Measurements from ENCODE around the gene STARD8. TPM values are rescaled to one million over a fixed set of nuclear protein-coding genes. Genes with fewer than 3 reads are reported as not detected.
"Not testable (repeated sequence)": the region's sequence is repeated elsewhere in the genome, so short reads cannot be mapped to it uniquely, and the experiment has no call there.

STARD8 gene
- polyA plus RNA-seq, 1 experiment, result 1.3 TPM

GRCh38 chrX:68728186-68728585, 80.7 kb downstream of the STARD8 start:
- Histone ChIP-seq H3K27me3 (ENCODE audit: control insufficient read depth, insufficient read depth, low read length) (no peaks in the 10 kb centered on the region), H3K4me3 (ENCODE audit: low read depth, low read length) (no peak overlapping the region), H3K9me3 (ENCODE audit: control insufficient read depth, insufficient read depth, low read length) (no peaks in the 10 kb centered on the region), H3K27ac (ENCODE audit: low read depth, low read length) (no peak overlapping the region)
- ChIA-PET CTCF (no interaction called here), POLR2A (no interaction called here)
- TF ChIP-seq, protein P1, sequence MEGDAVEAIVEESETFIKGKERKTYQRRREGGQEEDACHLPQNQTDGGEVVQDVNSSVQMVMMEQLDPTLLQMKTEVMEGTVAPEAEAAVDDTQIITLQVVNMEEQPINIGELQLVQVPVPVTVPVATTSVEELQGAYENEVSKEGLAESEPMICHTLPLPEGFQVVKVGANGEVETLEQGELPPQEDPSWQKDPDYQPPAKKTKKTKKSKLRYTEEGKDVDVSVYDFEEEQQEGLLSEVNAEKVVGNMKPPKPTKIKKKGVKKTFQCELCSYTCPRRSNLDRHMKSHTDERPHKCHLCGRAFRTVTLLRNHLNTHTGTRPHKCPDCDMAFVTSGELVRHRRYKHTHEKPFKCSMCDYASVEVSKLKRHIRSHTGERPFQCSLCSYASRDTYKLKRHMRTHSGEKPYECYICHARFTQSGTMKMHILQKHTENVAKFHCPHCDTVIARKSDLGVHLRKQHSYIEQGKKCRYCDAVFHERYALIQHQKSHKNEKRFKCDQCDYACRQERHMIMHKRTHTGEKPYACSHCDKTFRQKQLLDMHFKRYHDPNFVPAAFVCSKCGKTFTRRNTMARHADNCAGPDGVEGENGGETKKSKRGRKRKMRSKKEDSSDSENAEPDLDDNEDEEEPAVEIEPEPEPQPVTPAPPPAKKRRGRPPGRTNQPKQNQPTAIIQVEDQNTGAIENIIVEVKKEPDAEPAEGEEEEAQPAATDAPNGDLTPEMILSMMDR (IDR thresholded peaks at IDR 0.05; ENCODE audit: low read depth, low read length), result no peak
- DNase-seq (ENCODE audit: low read depth, low spot score), result no peak

DNA sequence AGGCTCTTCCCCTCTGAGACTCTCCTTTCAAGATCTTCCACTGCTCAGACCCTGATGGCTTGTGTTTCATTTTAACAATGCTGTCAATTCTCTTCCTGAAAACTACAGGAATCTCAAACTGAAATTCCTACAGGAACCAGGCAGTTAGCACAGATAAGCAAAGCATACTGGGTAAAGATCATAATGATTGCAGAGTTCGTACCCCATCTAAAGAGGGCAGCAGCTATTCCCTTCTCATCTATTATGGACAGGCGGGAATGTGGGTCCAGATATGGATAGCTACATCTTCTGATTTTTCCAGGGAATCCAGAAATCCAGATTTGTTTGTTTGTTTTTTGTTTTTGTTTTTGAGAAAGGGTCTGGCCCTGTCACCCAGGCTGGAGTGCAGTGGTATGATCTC, 83.8 kb downstream of the STARD8 start:
- TF ChIP-seq, protein P1 (IDR thresholded peaks at IDR 0.05; ENCODE audit: low read depth, low read length), result no peak
- Histone ChIP-seq H3K27me3 (ENCODE audit: control insufficient read depth, insufficient read depth, low read length) (no peaks in the 10 kb centered on the region), H3K27ac (ENCODE audit: low read depth, low read length) (no peak overlapping the region), H3K4me3 (ENCODE audit: low read depth, low read length) (no peak overlapping the region), H3K9me3 (ENCODE audit: control insufficient read depth, insufficient read depth, low read length) (no peaks in the 10 kb centered on the region)
- ChIA-PET CTCF (interaction anchor here (1.1 kb wide), 1 partner anchor 131 kb away, joined by 3 read pairs; no protein-coding TSS in a partner anchor), POLR2A (no interaction called here)
- no peak for DNase-seq (ENCODE audit: low read depth, low spot score)

- no peaks in the 10 kb centered on the region for H3K9me3 ChIP-seq (ENCODE audit: control insufficient read depth, insufficient read depth, low read length)
- ChIA-PET POLR2A (interaction anchor here (0.8 kb wide), 1 partner anchor 96 kb away, joined by 3 read pairs; the partner anchor contains the start of gene EFNB1), CTCF (interaction anchor here (0.5 to 2.8 kb wide), 10 partner anchors 10 to 655 kb away, joined by 3 to 21 read pairs (median 4); no protein-coding TSS in a partner anchor)
- H3K27me3 ChIP-seq (ENCODE audit: control insufficient read depth, insufficient read depth, low read length), result no peaks in the 10 kb centered on the region
- TF ChIP-seq, protein P1 (IDR thresholded peaks at IDR 0.05; ENCODE audit: low read depth, low read length), result peak; percentile 69
- H3K4me3 ChIP-seq (ENCODE audit: low read depth, low read length), result no peak overlapping the region
- no peak for DNase-seq (ENCODE audit: low read depth, low spot score)
- H3K27ac ChIP-seq (ENCODE audit: low read depth, low read length), result no peak overlapping the region
These were observed 85.5 kb downstream of the STARD8 start for GRCh38 chrX:68732906-68733493.

GRCh38 chrX:68735266-68735665, 87.8 kb downstream of the STARD8 start:
- CTCF ChIA-PET, result interaction anchor here (2.8 kb wide), 1 partner anchor 71 kb away, joined by 21 read pairs; no protein-coding TSS in a partner anchor

GRCh38 chrX:68741864-68742263, 94.4 kb downstream of the STARD8 start:
- H3K9me3 ChIP-seq (ENCODE audit: control insufficient read depth, insufficient read depth, low read length); H3K27me3 ChIP-seq (ENCODE audit: control insufficient read depth, insufficient read depth, low read length); H3K27ac ChIP-seq (ENCODE audit: low read depth, low read length); H3K4me3 ChIP-seq (ENCODE audit: low read depth, low read length); DNase-seq (ENCODE audit: low read depth, low spot score); POLR2A ChIA-PET: not testable (repeated sequence)
- CTCF ChIA-PET, result interaction anchor here (1.5 kb wide), 1 partner anchor 8 kb away, joined by 4 read pairs; no protein-coding TSS in a partner anchor

More at GRCh38 chrX:68735266-68735665, 87.8 kb downstream of the STARD8 start:
- TF ChIP-seq, protein P1 (IDR thresholded peaks at IDR 0.05; ENCODE audit: low read depth, low read length), result no peak
- H3K4me3 ChIP-seq (ENCODE audit: low read depth, low read length), result no peak overlapping the region
- DNase-seq (ENCODE audit: low read depth, low spot score), result no peak
- H3K9me3 ChIP-seq (ENCODE audit: control insufficient read depth, insufficient read depth, low read length), result no peaks in the 10 kb centered on the region
- H3K27ac ChIP-seq (ENCODE audit: low read depth, low read length), result no peak overlapping the region
- POLR2A ChIA-PET, result no interaction called here
- H3K27me3 ChIP-seq (ENCODE audit: control insufficient read depth, insufficient read depth, low read length), result no peaks in the 10 kb centered on the region
